ENCODE results near the gene ETFBKMT. TPM values are rescaled to one million over a fixed set of nuclear protein-coding genes. Genes with fewer than 3 reads are reported as not detected.

The ETFBKMT gene
- total RNA-seq, 1 donor from 2014 or later: 0.63 TPM

GRCh38 chr12:31641509-31642090, 17.9 kb upstream of the ETFBKMT start:
- H3K4me3 ChIP-seq (ENCODE audit: low read depth, low read length): no peak overlapping the region
- DNase-seq (ENCODE audit: low read depth): no peak
- TF ChIP-seq CTCF (conservative IDR thresholded peaks at IDR 0.05; ENCODE audit: low read depth, low read length): no peak

GRCh38 chr12:31644536-31644935, 15.0 kb upstream of the ETFBKMT start:
- TF ChIP-seq CTCF (conservative IDR thresholded peaks at IDR 0.05; ENCODE audit: low read depth, low read length): no peak
- no peak overlapping the region for H3K4me3 ChIP-seq (ENCODE audit: low read depth, low read length)
- no peak for DNase-seq (ENCODE audit: low read depth)

- H3K4me3 ChIP-seq (ENCODE audit: low read depth, low read length): no peak overlapping the region
- no peak for DNase-seq (ENCODE audit: low read depth)
- TF ChIP-seq CTCF (conservative IDR thresholded peaks at IDR 0.05; ENCODE audit: low read depth, low read length): no peak
Measured at GRCh38 chr12:31645924-31646323, 13.6 kb upstream of the ETFBKMT start.

- no peak overlapping the region for H3K4me3 ChIP-seq (ENCODE audit: low read depth, low read length)
- no peak for TF ChIP-seq CTCF (conservative IDR thresholded peaks at IDR 0.05; ENCODE audit: low read depth, low read length)
- DNase-seq (ENCODE audit: low read depth): no peak
Measured at GRCh38 chr12:31647086-31647491, 12.4 kb upstream of the ETFBKMT start.

GRCh38 chr12:31650918-31651317, 8.6 kb upstream of the ETFBKMT start:
- TF ChIP-seq CTCF (conservative IDR thresholded peaks at IDR 0.05; ENCODE audit: low read depth, low read length): no peak
- no peak for DNase-seq (ENCODE audit: low read depth)
- no peak overlapping the region for H3K4me3 ChIP-seq (ENCODE audit: low read depth, low read length)

GRCh38 chr12:31651893-31652521, 7.5 kb upstream of the ETFBKMT start:
- no peak for TF ChIP-seq CTCF (conservative IDR thresholded peaks at IDR 0.05; ENCODE audit: low read depth, low read length)
- H3K4me3 ChIP-seq (ENCODE audit: low read depth, low read length): no peak overlapping the region
- no peak for DNase-seq (ENCODE audit: low read depth)

GRCh38 chr12:31655208-31655607, 4.3 kb upstream of the ETFBKMT start:
- TF ChIP-seq CTCF (conservative IDR thresholded peaks at IDR 0.05; ENCODE audit: low read depth, low read length): no peak
- no peak overlapping the region for H3K4me3 ChIP-seq (ENCODE audit: low read depth, low read length)
- no peak for DNase-seq (ENCODE audit: low read depth)
